K562 (cell line): ENCODE results near the gene SLC35F4. TPM values are rescaled to one million over a fixed set of nuclear protein-coding genes. Genes with fewer than 3 reads are reported as not detected.

Source experiments
- ATAC-seq: fragments of 200-7000 bp; cut with Tn5 transposase; 3 replicates; pipeline ENCODE4 v1.9.1; 2020; ENCODE audit warnings: moderate library complexity
- BruUV-seq: library from RNA; stranded (reverse); fragments of 400-500 nt; replicated peaks from 2 replicates; lab custom pipeline; 2021; lab: Mats Ljungman, UMichigan
- CTCF ChIA-PET: fragments of 300-600 bp; formaldehyde crosslinking; extraction: SDS; loops from one replicate; lab custom pipeline; 2021; ENCODE audit warnings: low intra/inter-chr PET ratio; lab: Yijun Ruan, JAX
- POLR2A ChIA-PET: fragments of 300-600, 350-650 bp; sonication (Branson Sonifier 250); formaldehyde crosslinking; extraction: SDS; loops from one replicate; lab custom pipeline; 2021; ENCODE audit warnings: antibody characterized with exemption, inconsistent platforms; lab: Yijun Ruan, JAX
- DNase-seq, 4 experiments: peaks; one replicate each; pipeline versions ENCODE4 v3.0.0 to v3.0.0-alpha.2; 2011 to 2018; ENCODE audit warnings: low spot score in 3 of 4, mixed read lengths in 3 of 4; ENCODE audit errors: extremely low read depth in 1 of 4
- FAIRE-seq: peaks from 2 replicates; lab custom pipeline; 2011; peaks lifted over from hg19 to GRCh38; lab: Jason Lieb, UNC
- H2AFZ ChIP-seq: 2 replicates; pipeline ENCODE4 v1.6.0; 2011; ENCODE audit warnings: low read depth, low read length, control low read depth, inconsistent platforms
- H3K27ac ChIP-seq: fragments of 200-600 bp; 3 replicates; pipeline ENCODE4 v1.8.0; 2011; ENCODE audit warnings: low read depth, mild to moderate bottlenecking, control low read depth, inconsistent platforms, low read length, moderate library complexity, mixed read lengths; ENCODE audit errors: extremely low read depth
- H3K27me3 ChIP-seq, 2 experiments: fragments of 300-600 bp in 1 of 2; 2 replicates in 1 of 2; 3 replicates in 1 of 2; pipeline versions ENCODE4 v1.6.0 to v1.8.0; 2011; ENCODE audit warnings: inconsistent platforms in 2 of 2, low read length in 2 of 2, mild to moderate bottlenecking in 1 of 2, mixed read lengths in 1 of 2, moderate library complexity in 1 of 2; ENCODE audit not compliant: control insufficient read depth in 2 of 2, insufficient read depth in 2 of 2
- H3K36me3 ChIP-seq: fragments of 300-600 bp; 3 replicates; pipeline ENCODE4 v1.8.0; 2011; ENCODE audit warnings: mild to moderate bottlenecking, low read length, inconsistent platforms; ENCODE audit not compliant: control insufficient read depth, insufficient read depth
- H3K4me1 ChIP-seq, 2 experiments: fragments of 200-600 bp in 1 of 2; replicated peaks in 1 of 2; 2 replicates in 1 of 2; 3 replicates in 1 of 2; pipeline versions ENCODE4 v1.5.1 to v1.8.0; 2011; ENCODE audit warnings: inconsistent platforms in 2 of 2, low read length in 2 of 2, mild to moderate bottlenecking in 1 of 2, mixed read lengths in 1 of 2, moderate library complexity in 1 of 2; ENCODE audit not compliant: control insufficient read depth in 2 of 2, insufficient read depth in 2 of 2
- H3K4me2 ChIP-seq: 2 replicates; pipeline ENCODE4 v1.6.1; 2011; ENCODE audit warnings: low read length, control low read depth, inconsistent platforms, mixed read lengths; ENCODE audit not compliant: insufficient read depth
- H3K4me3 ChIP-seq: fragments of 200-600 bp; sonication (generic), shearing (Covaris generic); 2 replicates; pipeline ENCODE4 v1.5.1; 2016; ENCODE audit warnings: control low read depth, inconsistent platforms
- H3K79me2 ChIP-seq: fragments of 200-600 bp; 3 replicates; pipeline ENCODE4 v1.8.0; 2011; ENCODE audit warnings: low read length, inconsistent platforms; ENCODE audit not compliant: control insufficient read depth, insufficient read depth
- H3K9ac ChIP-seq, 2 experiments: 2 replicates each; pipeline versions ENCODE4 v1.6.0 to v1.6.1; 2011; ENCODE audit warnings: low read depth in 2 of 2, low read length in 2 of 2, control low read depth in 1 of 2, inconsistent platforms in 1 of 2, mild to moderate bottlenecking in 1 of 2, mixed read lengths in 1 of 2; ENCODE audit not compliant: insufficient read depth in 1 of 2
- H3K9me1 ChIP-seq: one replicate; pipeline ENCODE4 v1.6.0; 2011; ENCODE audit warnings: inconsistent platforms, mild to moderate bottlenecking, low read length, moderate library complexity; ENCODE audit not compliant: control insufficient read depth, insufficient read depth
- H3K9me3 ChIP-seq: replicated peaks from 2 replicates; pipeline ENCODE4 v1.5.1; 2011; ENCODE audit warnings: low read depth, low read length, inconsistent platforms; ENCODE audit not compliant: control insufficient read depth, insufficient read depth
- H4K20me1 ChIP-seq: replicated peaks from 2 replicates; pipeline ENCODE4 v1.6.1; 2011; ENCODE audit warnings: low read length, inconsistent platforms, mixed read lengths; ENCODE audit not compliant: control insufficient read depth, insufficient read depth
- BCOR ChIP-seq: fragments of 450-650 bp; IDR thresholded peaks from 2 replicates; pipeline ENCODE4 v1.6.1; 2016
- CBX5 ChIP-seq: IDR thresholded peaks from 2 replicates; pipeline ENCODE4 v1.6.1; 2014; ENCODE audit warnings: low read depth, borderline replicate concordance
- CREBBP ChIP-seq: IDR thresholded peaks from one replicate; pipeline ENCODE4 v1.6.1; 2012; ENCODE audit warnings: low read depth, mild to moderate bottlenecking, control low read depth, inconsistent platforms, low read length
- E2F4 ChIP-seq: sonication (generic); formaldehyde crosslinking; IDR thresholded peaks from 2 replicates; pipeline ENCODE4 v1.8.0; 2022; ENCODE audit warnings: mild to moderate bottlenecking, low read depth, missing genetic modification reagents
- HSF4 ChIP-seq: fragments of 250-450 bp; sonication (Bioruptor Pico); IDR thresholded peaks from 2 replicates; pipeline ENCODE4 v2.1.2; 2022; ENCODE audit warnings: mild to moderate bottlenecking, moderate library complexity, borderline replicate concordance
- NCOA2 ChIP-seq, 2 experiments: fragments of 450-650 bp; IDR thresholded peaks; 2 replicates each; pipeline ENCODE4 v1.6.1; 2018; ENCODE audit warnings: mild to moderate bottlenecking in 2 of 2, moderate library complexity in 1 of 2; ENCODE audit not compliant: partially characterized antibody in 2 of 2
- SMARCC2 ChIP-seq: fragments of 450-650 bp; IDR thresholded peaks from 2 replicates; pipeline ENCODE4 v1.6.1; 2017; ENCODE audit warnings: antibody characterized with exemption, moderate library complexity, mild to moderate bottlenecking, low read depth
- WGBS: fragments of 100-300 bp; shearing (Covaris generic); methylation state at CpG from one replicate; pipeline ENCODE4 v1.1.6; 2016; ENCODE audit warnings: low coverage, mixed read lengths; ENCODE audit not compliant: insufficient coverage; ENCODE audit errors: missing lambda C conversion rate; 5-methylcytosine and 5-hydroxymethylcytosine counted together
- in situ Hi-C: fragments of 300-500 bp; cut with MboI; formaldehyde crosslinking; loops from 4 replicates; pipeline ENCODE4 v1.15.0; 2018; ENCODE audit warnings: inconsistent platforms, mixed read lengths
- intact Hi-C: fragments of 100-400 bp; cut with micrococcal nuclease; formaldehyde crosslinking; loops from 2 replicates; pipeline ENCODE4 v1.14.2; 2022
- polyA plus RNA-seq, 8 experiments: library from polyadenylated mRNA; depleted of rRNA in 4 of 8; stranded (reverse) in 5 of 8; unstranded in 3 of 8; fragments of >200 nt; fragmentation: Nextera tagmentation in 2 of 8; fragmentation: Illumina TruSeq in 1 of 8; extraction: Ambion mirVana in 2 of 8; extraction: Trizol in 1 of 8; gene quantifications; 2 replicates each; pipeline versions ENCODE4 v1.2.1 to v1.2.3, GENCODE V29; 2011 to 2014; ENCODE audit warnings: inconsistent platforms in 1 of 8, missing spikeins in 1 of 8
- total RNA-seq, 7 experiments: library from RNA; depleted of rRNA in 6 of 7; stranded (reverse); fragments of >200 nt in 6 of 7; fragmentation: Illumina TruSeq in 2 of 7; extraction: Trizol in 2 of 7; gene quantifications; 2 replicates each; pipeline versions ENCODE4 v1.2.1 to v1.2.3, GENCODE V29; 2011 to 2021; ENCODE audit warnings: low replicate concordance in 1 of 7
- TF ChIP-seq, protein P1 (sequence below): fragments of 450-650 bp; IDR thresholded peaks from 2 replicates; pipeline ENCODE4 v1.6.1; 2016; ENCODE audit warnings: antibody characterized with exemption

Gene SLC35F4
- total and polyA plus RNA-seq, 9 of the 15 experiments (the other 6 are each of a cell fraction or from before 2014, with no cell fraction given): 0.01 TPM; not detected in 8

GRCh38 chr14:57583396-57583795 lies 282.5 kb downstream of the SLC35F4 start:
- no peaks in the 10 kb centered on the region for H3K36me3 ChIP-seq
- FAIRE-seq: no peak
- in situ Hi-C loops (no loop called here), intact Hi-C loops (no loop called here)
- H3K27ac ChIP-seq: no peak overlapping the region
- no peaks in the 10 kb centered on the region for H3K79me2 ChIP-seq
- DNase-seq: no peak
- 0% methylated on average over 3 of the region's 3 CpGs for WGBS
- TF ChIP-seq NCOA2 (IDR thresholded peaks at IDR 0.05; ENCODE audit: partially characterized antibody in 2 of 2): no peak
- TF ChIP-seq E2F4: no peak
- no peak for TF ChIP-seq SMARCC2
- TF ChIP-seq CBX5: no peak
- TF ChIP-seq BCOR: no peak
- TF ChIP-seq HSF4 (CRISPR knock-in tag): no peak
- TF ChIP-seq, protein P1, sequence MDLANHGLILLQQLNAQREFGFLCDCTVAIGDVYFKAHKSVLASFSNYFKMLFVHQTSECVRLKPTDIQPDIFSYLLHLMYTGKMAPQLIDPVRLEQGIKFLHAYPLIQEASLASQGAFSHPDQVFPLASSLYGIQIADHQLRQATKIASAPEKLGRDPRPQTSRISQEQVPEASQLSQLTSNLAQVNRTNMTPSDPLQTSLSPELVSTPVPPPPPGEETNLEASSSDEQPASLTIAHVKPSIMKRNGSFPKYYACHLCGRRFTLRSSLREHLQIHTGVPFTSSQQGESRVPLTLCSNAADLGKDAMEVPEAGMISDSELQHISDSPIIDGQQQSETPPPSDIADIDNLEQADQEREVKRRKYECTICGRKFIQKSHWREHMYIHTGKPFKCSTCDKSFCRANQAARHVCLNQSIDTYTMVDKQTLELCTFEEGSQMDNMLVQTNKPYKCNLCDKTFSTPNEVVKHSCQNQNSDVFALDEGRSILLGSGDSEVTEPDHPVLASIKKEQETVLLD: no peak
- TF ChIP-seq CREBBP: no peak
- H3K9me1 ChIP-seq: no peaks in the 10 kb centered on the region
- POLR2A ChIA-PET: no interaction called here
- no peaks in the 10 kb centered on the region for H3K9me3 ChIP-seq
- BruUV-seq: no TSS peak
- H4K20me1 ChIP-seq: no peaks in the 10 kb centered on the region
- H3K4me3 ChIP-seq: no peak overlapping the region
- H3K27me3 ChIP-seq: no peaks in the 10 kb centered on the region
- no peak overlapping the region for H2AFZ ChIP-seq
- H3K4me1 ChIP-seq: no peaks in the 10 kb centered on the region
- no peak overlapping the region for H3K9ac ChIP-seq
- CTCF ChIA-PET: no interaction called here
- no peak overlapping the region for H3K4me2 ChIP-seq
- ATAC-seq: no peak
